Measurements from ENCODE around the gene ZNF599. TPM values are rescaled to one million over a fixed set of nuclear protein-coding genes. Genes with fewer than 3 reads are reported as not detected.

ZNF599 gene
- total RNA-seq, 2 experiments from 2014 or later = 3.9 TPM

- Mint-ChIP-seq H3K9me3 (peaks cover 4% of the 10 kb centered on the region), H3K4me3 (no peak overlapping the region), H3K27ac (no peak overlapping the region), H3K27me3 (no peaks in the 10 kb centered on the region), H3K4me1 (peaks cover 12% of the 10 kb centered on the region), H3K36me3 (peaks cover 20% of the 10 kb centered on the region)
- no peak for DNase-seq
Measured at GRCh38 chr19:34774857-34775256, 1.8 kb upstream of the ZNF599 start.

- H3K27me3 Mint-ChIP-seq = no peaks in the 10 kb centered on the region
- H3K4me1 Mint-ChIP-seq = peaks cover 12% of the 10 kb centered on the region
- H3K27ac Mint-ChIP-seq = no peak overlapping the region
- no peak for DNase-seq
- H3K9me3 Mint-ChIP-seq = peaks cover 4% of the 10 kb centered on the region
- H3K4me3 Mint-ChIP-seq = peak overlapping the region; percentile 89
- H3K36me3 Mint-ChIP-seq = peaks cover 25% of the 10 kb centered on the region
Measured at GRCh38 chr19:34773555-34773864, 495 bp upstream of the ZNF599 start.

DNA sequence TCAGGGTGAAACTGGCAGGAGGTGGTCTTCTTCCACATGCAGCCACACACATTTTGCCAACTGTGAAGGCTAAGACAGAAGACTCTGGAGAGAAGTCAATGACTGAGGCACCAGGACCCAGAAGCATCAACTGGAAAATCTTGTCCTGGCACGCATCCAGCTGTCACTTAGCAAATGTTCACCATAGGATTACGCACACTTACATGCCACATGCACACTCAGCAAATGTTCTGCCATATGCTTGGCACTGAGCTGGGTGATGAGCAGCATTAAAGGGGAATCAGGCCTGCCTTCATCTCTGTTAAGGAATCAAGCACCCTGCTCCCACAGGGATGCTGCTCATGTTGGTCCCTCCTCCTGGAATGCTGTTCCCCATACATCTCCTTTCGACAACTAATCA lies 5.1 kb downstream of the ZNF599 start:
- no peak overlapping the region for H3K4me3 Mint-ChIP-seq

GRCh38 chr19:34766386-34766785 lies 6.6 kb downstream of the ZNF599 start:
- DNase-seq = no peak
- no peaks in the 10 kb centered on the region for H3K27me3 Mint-ChIP-seq
- no peaks in the 10 kb centered on the region for H3K4me1 Mint-ChIP-seq
- no peak overlapping the region for H3K27ac Mint-ChIP-seq
- H3K9me3 Mint-ChIP-seq = peaks cover 29% of the 10 kb centered on the region
- no peak overlapping the region for H3K4me3 Mint-ChIP-seq
- H3K36me3 Mint-ChIP-seq = peaks cover 80% of the 10 kb centered on the region

More for the DNA sequence above, 5.1 kb downstream of the ZNF599 start:
- Mint-ChIP-seq H3K27me3 (no peaks in the 10 kb centered on the region), H3K36me3 (peaks cover 73% of the 10 kb centered on the region), H3K27ac (no peak overlapping the region), H3K4me1 (peaks cover 10% of the 10 kb centered on the region), H3K9me3 (peaks cover 21% of the 10 kb centered on the region)
- DNase-seq = no peak

DNA sequence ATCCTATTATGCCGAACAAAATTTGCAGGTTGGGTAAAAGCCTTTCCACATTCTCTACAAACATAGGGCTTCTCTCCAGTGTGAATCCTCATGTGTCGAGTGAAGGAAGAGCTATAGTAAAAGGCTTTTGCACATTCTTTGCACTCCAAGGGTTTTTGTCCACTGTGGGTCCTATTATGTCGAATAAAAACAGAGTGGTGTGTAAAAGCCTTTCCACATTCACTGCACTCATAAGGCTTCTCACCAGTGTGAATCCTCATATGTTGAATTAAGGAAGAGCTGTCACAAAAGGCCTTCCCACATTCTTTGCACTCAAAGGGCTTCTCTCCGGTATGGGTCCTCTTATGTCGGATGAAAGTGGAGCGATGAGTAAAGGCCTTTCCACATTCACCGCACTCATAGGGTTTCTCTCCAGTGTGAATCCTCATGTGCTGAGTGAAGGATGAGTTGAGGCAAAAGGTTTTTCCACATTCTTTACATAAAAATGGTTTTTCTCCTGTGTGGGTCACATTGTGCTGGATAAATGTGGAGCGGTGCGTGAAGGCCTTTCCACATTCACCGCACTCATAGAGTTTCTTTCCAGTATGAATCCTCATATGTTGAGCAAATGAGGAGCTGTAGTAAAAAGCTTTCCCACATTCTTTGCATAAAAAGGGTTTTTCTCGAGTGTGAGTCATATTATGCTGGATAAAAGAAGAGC lies 13.6 kb downstream of the ZNF599 start:
- H3K4me3 Mint-ChIP-seq = no peak overlapping the region
- no peaks in the 10 kb centered on the region for H3K27me3 Mint-ChIP-seq
- no peak for DNase-seq
- H3K27ac Mint-ChIP-seq = no peak overlapping the region
- peaks cover 69% of the 10 kb centered on the region for H3K36me3 Mint-ChIP-seq
- H3K4me1 Mint-ChIP-seq = no peaks in the 10 kb centered on the region
- H3K9me3 Mint-ChIP-seq = peaks cover 59% of the 10 kb centered on the region

DNA sequence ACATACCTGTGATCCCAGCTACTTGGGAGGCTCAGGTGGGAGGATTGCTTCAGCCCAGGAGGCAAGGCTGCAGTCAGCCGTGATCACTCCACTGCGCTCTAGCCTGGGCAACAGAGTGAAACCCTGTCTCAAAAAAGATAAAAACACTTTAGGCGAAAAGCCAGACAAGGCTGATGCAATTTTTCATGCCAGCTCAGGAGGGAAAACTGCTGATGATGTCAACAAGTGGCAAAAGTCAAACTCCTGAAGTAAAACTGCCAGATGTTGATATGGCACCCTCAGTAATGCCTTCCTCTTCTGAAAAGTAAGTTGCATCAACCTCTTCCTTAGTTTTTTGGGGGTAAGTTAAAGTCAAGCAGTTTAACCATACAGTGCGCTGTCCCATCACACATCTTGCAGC lies 15.6 kb downstream of the ZNF599 start:
- peaks cover 65% of the 10 kb centered on the region for H3K9me3 Mint-ChIP-seq

DNA sequence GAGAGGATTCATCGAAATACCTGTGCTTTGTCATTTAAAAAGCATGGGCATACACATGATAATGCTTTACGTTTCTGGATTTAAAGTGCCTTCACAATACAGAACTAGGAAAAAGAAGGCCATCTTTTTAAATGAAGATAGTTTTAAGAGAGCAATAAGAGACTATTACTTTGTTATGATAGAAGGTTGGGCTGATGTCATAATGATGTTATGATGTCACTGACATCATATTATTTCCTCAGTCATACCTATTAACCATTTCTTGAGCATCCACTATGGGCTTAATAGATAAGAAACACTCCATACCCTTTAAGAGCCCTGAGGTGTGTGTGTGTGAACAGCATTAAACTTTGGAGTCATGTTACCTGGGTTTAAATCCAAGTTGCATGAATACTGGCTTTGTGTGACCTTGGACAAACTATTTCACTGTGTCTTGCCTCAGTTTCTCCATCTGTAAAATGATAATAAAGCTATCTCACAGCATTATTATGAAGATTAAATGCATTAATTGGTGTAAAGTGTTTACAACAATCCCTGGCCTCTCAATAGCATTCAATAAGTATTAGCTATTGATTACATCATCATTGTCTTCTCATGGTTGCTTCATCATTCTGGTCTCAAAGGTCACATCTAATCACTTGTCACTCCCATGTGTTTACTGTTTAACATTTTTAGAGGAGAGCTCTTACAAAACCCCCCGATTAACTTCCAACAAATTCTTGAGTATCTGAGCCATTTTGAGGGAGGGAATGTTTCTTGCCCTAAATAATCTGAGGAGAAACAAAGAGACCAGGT lies 27.9 kb downstream of the ZNF599 start:
- Mint-ChIP-seq H3K4me3 (no peak overlapping the region), H3K4me1 (no peaks in the 10 kb centered on the region), H3K27me3 (no peaks in the 10 kb centered on the region), H3K36me3 (peaks cover 56% of the 10 kb centered on the region), H3K27ac (no peak overlapping the region), H3K9me3 (peaks cover 54% of the 10 kb centered on the region)
- DNase-seq = no peak

More for the DNA sequence above, 15.6 kb downstream of the ZNF599 start:
- Mint-ChIP-seq H3K27ac (no peak overlapping the region), H3K4me3 (no peak overlapping the region), H3K4me1 (no peaks in the 10 kb centered on the region), H3K27me3 (no peaks in the 10 kb centered on the region), H3K36me3 (peaks cover 62% of the 10 kb centered on the region)
- DNase-seq = no peak

DNA sequence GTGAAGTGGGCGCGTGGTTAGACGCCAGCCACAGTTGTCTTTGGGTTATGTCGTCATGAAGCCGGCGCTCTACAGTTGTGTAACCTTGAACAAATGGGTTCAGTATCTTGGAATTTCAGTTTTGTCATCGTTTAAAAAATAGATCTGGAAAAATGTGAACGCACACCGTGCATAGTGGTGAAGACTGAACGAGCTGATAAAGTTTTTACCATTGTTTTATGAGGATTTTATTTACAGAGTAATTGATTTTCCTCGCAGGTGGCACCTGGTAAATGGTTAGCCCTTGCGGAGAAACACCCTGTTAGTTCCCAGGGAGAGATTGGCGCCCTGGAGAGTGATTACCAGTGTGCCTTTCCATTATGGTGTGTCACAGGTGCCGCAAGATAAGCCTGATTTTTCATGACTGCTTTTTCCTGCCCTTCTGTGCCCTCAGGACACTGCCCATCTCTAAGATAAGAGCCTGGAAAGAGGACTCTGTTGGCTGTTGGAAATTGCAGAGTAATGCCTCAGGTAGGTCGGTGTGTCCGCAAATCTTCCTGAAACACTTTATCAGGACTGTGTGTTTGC lies 38.4 kb downstream of the ZNF599 start:
- H3K27me3 Mint-ChIP-seq = no peaks in the 10 kb centered on the region
- H3K27ac Mint-ChIP-seq = peak overlapping the region; percentile 99
- DNase-seq = no peak
- peak overlapping the region; percentile 95 for H3K4me3 Mint-ChIP-seq
- peaks cover 19% of the 10 kb centered on the region for H3K4me1 Mint-ChIP-seq
- H3K36me3 Mint-ChIP-seq = peaks cover 43% of the 10 kb centered on the region
- H3K9me3 Mint-ChIP-seq = peaks cover 16% of the 10 kb centered on the region

DNA sequence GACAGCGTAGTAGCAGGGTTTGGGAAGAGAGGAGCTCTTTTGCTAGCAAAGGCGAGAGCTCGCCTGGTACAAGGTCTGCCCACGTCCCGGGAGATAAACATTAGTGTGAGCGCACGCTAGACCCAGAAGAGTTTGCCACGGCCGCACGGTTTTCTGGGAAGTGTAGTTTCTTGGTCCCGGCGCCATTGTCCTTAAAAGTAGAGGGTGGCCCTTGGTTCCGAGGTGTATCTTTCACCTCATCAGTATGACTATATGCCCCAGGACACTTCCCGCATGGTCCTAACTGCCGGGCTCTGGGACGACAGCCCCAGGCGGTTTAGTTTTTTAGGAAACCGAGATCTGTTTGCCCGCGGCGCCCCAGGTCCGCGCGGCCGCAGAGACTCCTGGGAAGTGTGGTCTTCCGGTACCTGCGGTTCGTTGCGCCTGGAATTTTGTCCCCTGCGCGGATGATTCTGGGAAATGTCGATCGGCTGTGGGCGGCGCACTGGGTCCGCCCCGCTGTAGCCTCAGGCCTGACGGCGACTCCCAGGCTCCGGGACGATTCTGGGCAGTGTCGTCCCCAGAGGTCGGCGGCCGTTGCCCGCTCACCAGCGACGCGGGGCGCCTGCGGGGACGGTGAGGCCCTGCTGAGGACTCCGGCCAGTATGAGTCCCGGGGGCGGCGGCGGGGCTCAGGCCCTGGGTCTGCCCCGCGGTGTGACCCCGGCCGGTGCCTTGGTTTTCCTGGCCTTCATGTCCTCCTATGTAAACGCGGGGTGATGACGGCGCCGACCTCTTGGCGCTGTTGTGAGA lies 39.1 kb downstream of the ZNF599 start, which contains the start of gene ZNF181:
Gene ZNF181, plus strand, starts transcription at position 498 of the 791 bp plus-strand sequence. CDS start 795 bp downstream, outside the sequence.
- H3K9me3 Mint-ChIP-seq = peaks cover 11% of the 10 kb centered on the region
- peak within 1 kb of the TSS; percentile 99 for H3K27ac Mint-ChIP-seq
- peaks cover 36% of the 10 kb centered on the region for H3K36me3 Mint-ChIP-seq
- peak; percentile 80 for DNase-seq
- H3K27me3 Mint-ChIP-seq = no peaks in the 10 kb centered on the region
- H3K4me3 Mint-ChIP-seq = peak within 1 kb of the TSS; percentile 95
- peaks cover 19% of the 10 kb centered on the region for H3K4me1 Mint-ChIP-seq

DNA sequence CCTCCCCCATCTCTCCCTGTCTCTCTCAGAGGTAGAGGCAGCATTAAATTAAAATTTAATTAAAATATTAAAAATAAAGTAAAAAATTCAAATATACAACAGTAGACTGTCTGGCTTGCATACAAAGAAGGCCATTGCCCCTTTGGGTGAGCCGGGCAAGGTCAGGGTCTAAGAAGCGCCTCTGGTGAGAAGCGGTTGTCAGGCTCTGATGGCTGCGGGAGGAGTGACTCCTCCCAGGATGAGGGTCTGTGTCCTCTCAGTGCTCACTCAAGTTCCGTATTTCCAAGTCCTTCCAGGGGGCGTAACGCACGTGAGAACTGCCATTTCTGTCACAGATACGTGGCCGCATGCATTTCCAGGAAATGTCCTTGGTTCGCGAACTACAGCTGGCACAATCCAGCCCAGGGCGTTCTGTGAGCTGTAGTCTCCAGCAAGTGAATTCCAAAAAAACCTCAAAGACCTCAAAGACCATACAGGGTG lies 39.7 kb downstream of the ZNF599 start:
- Mint-ChIP-seq H3K4me1 (peaks cover 19% of the 10 kb centered on the region), H3K36me3 (peaks cover 31% of the 10 kb centered on the region), H3K27me3 (peaks cover 3% of the 10 kb centered on the region), H3K4me3 (peak overlapping the region; percentile 95), H3K9me3 (peaks cover 11% of the 10 kb centered on the region), H3K27ac (peak overlapping the region; percentile 99)
- no peak for DNase-seq

DNA sequence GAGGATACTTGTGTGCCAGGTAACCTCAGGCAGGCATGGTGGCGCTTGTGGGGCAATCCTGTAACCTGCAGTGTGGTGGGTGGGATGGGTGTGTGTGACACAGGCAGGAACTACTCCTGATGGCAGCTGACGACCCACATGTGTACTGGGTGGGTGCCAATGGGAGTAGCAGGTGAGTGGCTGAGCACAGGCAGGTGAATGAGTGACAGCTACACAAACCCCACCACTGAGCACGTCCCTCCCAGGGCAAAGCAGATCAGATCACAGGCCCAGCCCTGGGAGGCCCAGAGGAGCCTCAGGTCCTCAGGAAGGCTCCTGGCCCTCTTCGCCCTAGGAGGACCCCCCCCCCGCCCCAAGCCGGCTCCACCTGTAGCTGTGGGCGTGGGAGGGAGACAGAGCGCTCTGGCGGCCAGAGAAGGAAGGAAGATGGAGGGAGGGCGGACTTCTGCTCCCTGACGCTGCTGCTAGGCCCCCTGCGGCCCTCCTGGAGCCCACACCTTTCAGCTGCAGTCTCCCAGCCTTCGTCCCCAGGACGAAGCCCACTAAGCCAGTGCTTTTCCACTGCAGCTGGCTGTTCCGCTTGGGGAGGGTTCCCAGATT lies 40.3 kb downstream of the ZNF599 start:
- Mint-ChIP-seq H3K4me1 (peaks cover 19% of the 10 kb centered on the region), H3K36me3 (peaks cover 27% of the 10 kb centered on the region), H3K27ac (peak overlapping the region; percentile 60), H3K4me3 (peak overlapping the region; percentile 74), H3K27me3 (peaks cover 3% of the 10 kb centered on the region), H3K9me3 (peaks cover 8% of the 10 kb centered on the region)
- no peak for DNase-seq

- Mint-ChIP-seq H3K27ac (no peak overlapping the region), H3K9me3 (peaks cover 8% of the 10 kb centered on the region), H3K4me3 (no peak overlapping the region), H3K36me3 (peaks cover 23% of the 10 kb centered on the region), H3K4me1 (peaks cover 19% of the 10 kb centered on the region), H3K27me3 (peaks cover 9% of the 10 kb centered on the region)
- no peak for DNase-seq
Measured at GRCh38 chr19:34731964-34732363, 41.1 kb downstream of the ZNF599 start.

DNA sequence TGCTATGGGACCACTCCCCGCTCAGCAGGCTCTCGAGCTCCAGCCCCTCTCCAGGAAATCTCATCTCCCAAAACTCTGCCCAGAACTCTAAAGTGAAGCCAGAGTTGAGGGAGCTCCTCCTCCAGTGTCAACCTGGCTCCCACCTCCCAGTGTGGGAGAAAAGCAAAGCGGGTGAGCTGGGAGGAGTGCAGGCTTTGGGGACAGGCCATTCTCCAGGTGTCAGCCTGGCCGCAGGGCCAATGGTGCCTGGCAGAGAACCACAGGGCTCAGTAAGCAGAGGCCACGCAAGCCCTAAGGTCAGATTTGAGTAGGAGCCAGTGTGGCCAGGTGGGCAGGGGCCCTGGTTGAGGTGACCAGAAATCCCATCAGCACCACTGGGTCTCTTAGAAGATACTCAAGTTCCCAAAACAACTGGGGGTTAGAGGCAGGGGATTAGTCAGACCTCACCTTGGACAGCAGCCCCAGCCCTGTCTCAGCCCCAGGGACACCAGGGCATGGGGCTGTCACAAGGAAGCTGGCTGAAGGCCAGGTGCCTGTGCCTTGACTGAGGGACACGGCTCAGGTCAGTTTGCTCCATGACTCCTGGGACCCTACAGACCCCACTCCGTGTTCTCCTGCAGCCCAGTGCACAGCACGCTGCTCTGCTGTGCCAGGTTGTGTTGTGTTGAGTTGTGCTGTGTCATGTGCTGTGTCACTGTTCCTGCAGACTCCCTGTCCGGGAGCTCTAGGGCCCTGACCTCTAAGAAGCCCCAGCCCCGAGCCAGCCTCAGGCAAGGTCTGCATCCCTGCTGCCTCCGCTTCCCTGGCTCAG lies 41.8 kb downstream of the ZNF599 start:
- H3K27me3 Mint-ChIP-seq = peaks cover 16% of the 10 kb centered on the region
- no peak for DNase-seq
- H3K27ac Mint-ChIP-seq = no peak overlapping the region
- H3K4me3 Mint-ChIP-seq = no peak overlapping the region
- H3K9me3 Mint-ChIP-seq = peaks cover 8% of the 10 kb centered on the region
- H3K4me1 Mint-ChIP-seq = peaks cover 19% of the 10 kb centered on the region
- H3K36me3 Mint-ChIP-seq = peaks cover 16% of the 10 kb centered on the region

DNA sequence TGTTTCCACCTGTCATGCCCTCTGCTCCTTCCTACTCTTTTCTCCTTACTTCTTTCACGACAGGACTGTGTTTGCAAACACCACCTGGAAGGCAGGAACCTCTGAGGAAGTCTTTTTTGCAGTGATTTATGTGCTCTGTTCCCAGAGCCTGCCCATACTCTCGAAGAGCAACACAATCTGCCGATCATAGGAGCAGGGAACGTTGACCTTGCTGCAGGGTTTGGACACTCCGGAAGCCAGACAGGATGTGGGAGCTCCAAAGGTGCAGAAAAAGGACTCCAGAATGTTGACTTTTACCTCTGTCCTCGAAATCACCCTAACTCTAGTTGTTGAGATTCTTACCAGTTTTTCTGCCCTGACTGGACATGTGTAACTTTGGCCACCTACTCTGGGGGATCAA lies 47.6 kb downstream of the ZNF599 start:
- no peaks in the 10 kb centered on the region for H3K36me3 Mint-ChIP-seq
- no peak for DNase-seq
- H3K27ac Mint-ChIP-seq = no peak overlapping the region
- peaks cover 29% of the 10 kb centered on the region for H3K27me3 Mint-ChIP-seq
- H3K9me3 Mint-ChIP-seq = no peaks in the 10 kb centered on the region
- no peaks in the 10 kb centered on the region for H3K4me1 Mint-ChIP-seq
- H3K4me3 Mint-ChIP-seq = no peak overlapping the region
